BE2C (cell line): Measurements from ENCODE around the gene HS3ST4.

Experiments
- DNase-seq: peaks from one replicate; pipeline ENCODE4 v3.0.0-alpha.2; 2020
- H3K27me3 ChIP-seq: fragments of 250-450 bp; sonication (Bioruptor Pico); 2 replicates; pipeline ENCODE4 v1.5.1; 2020; ENCODE audit warnings: mild to moderate bottlenecking
- H3K36me3 ChIP-seq: fragments of 250-450 bp; sonication (Bioruptor Pico); 2 replicates; pipeline ENCODE4 v1.5.1; 2020; ENCODE audit warnings: mild to moderate bottlenecking
- H3K4me1 ChIP-seq: fragments of 250-450 bp; sonication (Bioruptor Pico); 2 replicates; pipeline ENCODE4 v1.5.1; 2020
- H3K4me3 ChIP-seq: 2 replicates; pipeline ENCODE4 v1.5.1; 2011; ENCODE audit warnings: low read depth, low read length
- H3K9me3 ChIP-seq: fragments of 250-450 bp; sonication (Bioruptor Pico); 2 replicates; pipeline ENCODE4 v1.5.1; 2020
- CTCF ChIP-seq: IDR thresholded peaks from 2 replicates; pipeline ENCODE4 v1.5.1; 2012; ENCODE audit warnings: mild to moderate bottlenecking, low read depth, low read length

The HS3ST4 gene

GRCh38 chr16:26161461-26162180, 469.9 kb downstream of the HS3ST4 start:
- H3K9me3 ChIP-seq, result no peaks in the 10 kb centered on the region; the same call in 1 of the 2 replicates
- DNase-seq, result no peak
- H3K4me3 ChIP-seq, result no peak overlapping the region
- TF ChIP-seq CTCF, result no peak
- H3K36me3 ChIP-seq, result no peaks in the 10 kb centered on the region
- H3K4me1 ChIP-seq, result no peaks in the 10 kb centered on the region
- no peaks in the 10 kb centered on the region for H3K27me3 ChIP-seq

DNA sequence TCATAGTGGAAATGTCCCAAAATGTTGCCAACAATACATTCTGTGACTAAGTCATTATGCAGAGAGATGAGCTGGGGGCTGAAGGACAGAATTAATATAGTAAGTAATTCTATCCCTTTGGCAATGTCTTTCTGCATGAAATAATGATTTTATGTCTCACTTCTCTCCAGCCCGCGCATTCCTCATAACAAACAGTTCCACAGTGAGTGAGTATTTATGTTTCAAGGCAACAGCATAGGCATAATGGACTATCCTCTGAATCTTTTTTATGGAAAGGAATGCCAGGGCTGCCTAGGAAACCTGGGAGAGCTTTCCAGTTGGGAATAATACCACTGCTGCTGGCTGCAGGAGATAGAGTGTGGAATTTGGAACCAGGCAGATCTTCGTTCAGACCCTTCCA, 477.7 kb downstream of the HS3ST4 start:
- Histone ChIP-seq H3K27me3 (no peaks in the 10 kb centered on the region), H3K4me1 (no peaks in the 10 kb centered on the region), H3K36me3 (no peaks in the 10 kb centered on the region), H3K4me3 (no peak overlapping the region), H3K9me3 (no peaks in the 10 kb centered on the region)
- TF ChIP-seq CTCF, result no peak
- no peak for DNase-seq

DNA sequence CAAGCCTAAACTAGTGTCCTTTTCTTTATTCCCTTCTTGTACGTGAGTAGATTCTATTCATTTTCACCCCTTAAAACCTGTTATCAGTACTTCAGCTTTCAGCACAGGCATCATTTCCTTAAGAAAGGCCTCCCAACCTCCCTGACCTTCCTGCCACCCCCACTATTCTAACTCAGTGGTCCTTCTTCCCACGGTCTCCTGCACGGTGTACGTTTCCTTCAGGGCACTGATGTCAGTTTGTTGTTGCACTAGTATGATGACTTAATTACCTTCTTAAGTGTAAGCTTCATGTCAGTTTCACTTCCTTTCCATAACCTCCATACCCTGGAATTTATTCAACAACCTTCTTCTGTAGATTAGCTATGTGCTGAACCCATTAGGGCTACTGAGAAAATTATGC, 484.2 kb downstream of the HS3ST4 start:
- Histone ChIP-seq H3K9me3 (no peaks in the 10 kb centered on the region), H3K36me3 (no peaks in the 10 kb centered on the region), H3K4me1 (no peaks in the 10 kb centered on the region), H3K27me3 (no peaks in the 10 kb centered on the region), H3K4me3 (no peak overlapping the region)
- TF ChIP-seq CTCF, result no peak
- DNase-seq, result no peak

DNA sequence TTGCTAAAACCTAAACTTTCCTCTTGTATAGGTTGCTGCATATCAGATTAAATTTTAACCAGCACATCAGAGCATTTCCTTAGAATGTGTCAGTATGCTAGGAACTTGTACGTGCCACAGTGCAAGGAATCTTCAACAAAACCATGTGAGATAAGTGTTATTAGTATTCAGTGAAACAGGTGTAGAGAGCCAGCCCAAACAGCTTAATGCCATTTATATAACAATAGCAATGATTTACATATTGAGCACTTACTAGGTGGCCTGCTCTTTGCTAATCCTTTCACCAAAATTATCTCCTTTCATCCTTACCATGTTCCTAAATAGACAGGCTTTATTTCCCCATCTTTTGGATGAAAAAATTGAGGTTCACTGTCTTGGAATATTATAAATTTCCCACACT, 485.7 kb downstream of the HS3ST4 start:
- H3K4me3 ChIP-seq, result no peak overlapping the region
- no peaks in the 10 kb centered on the region for H3K4me1 ChIP-seq
- DNase-seq, result no peak
- H3K9me3 ChIP-seq, result no peaks in the 10 kb centered on the region
- no peaks in the 10 kb centered on the region for H3K36me3 ChIP-seq
- H3K27me3 ChIP-seq, result no peaks in the 10 kb centered on the region
- TF ChIP-seq CTCF, result no peak

DNA sequence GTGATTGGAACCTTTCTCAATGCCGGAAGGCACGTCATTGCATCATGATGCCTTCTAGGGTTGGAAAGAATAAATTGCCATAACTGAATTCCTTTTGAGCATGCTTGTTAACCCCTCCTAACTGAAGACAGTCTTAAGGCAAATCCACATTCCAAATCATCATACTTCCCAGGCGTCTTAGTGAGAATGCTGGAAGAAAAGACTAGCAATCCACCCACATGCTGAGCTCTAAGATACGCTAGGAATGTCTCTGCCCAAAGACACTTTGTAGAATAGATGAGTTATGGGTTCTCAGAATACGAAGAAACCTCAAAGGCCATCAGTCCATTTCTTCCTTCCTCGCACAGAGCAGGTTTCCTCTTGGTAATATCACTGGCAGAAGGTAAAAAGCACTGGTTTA, 486.5 kb downstream of the HS3ST4 start:
- no peaks in the 10 kb centered on the region for H3K9me3 ChIP-seq
- H3K36me3 ChIP-seq, result no peaks in the 10 kb centered on the region
- H3K27me3 ChIP-seq, result no peaks in the 10 kb centered on the region
- no peak for DNase-seq
- no peak overlapping the region for H3K4me3 ChIP-seq
- H3K4me1 ChIP-seq, result no peaks in the 10 kb centered on the region
- no peak for TF ChIP-seq CTCF

DNA sequence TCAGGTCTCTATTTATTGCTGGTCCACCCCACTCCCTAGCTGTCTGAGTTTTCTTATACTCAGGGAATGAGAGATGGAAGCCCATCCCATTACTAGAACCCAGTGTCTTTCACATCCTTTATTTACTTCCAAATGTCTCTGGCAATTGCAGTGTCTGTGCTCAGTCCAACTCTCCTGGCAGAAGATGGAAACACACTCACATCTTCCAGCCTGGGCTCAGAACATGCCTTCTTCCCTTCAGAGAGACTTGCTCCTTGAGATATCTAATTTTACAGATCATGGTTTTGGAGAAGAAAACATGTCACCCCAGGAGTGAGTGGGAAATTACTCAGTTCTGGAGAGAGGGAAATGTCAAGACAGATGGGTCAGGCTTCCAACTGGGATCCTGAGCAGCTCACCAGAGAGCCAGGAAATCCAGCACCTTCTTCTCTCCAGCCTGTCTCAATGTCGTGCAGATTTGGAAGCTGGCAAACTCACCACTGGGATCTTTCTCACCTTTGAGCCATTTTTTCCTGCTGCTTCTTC, 494.4 kb downstream of the HS3ST4 start:
- Histone ChIP-seq H3K36me3 (no peaks in the 10 kb centered on the region), H3K27me3 (no peaks in the 10 kb centered on the region), H3K9me3 (no peaks in the 10 kb centered on the region), H3K4me3 (no peak overlapping the region), H3K4me1 (no peaks in the 10 kb centered on the region)
- TF ChIP-seq CTCF, result no peak
- no peak for DNase-seq
